GM12872 (cell line): ENCODE measurements around the gene DCLK1.

ENCODE experiments used
- TF ChIP-seq, protein P1 (sequence below): IDR thresholded peaks from 3 replicates; pipeline ENCODE4 v1.5.1; 2011; ENCODE audit warnings: low read depth, mild to moderate bottlenecking, low read length, moderate library complexity; ENCODE audit not compliant: insufficient read depth

The DCLK1 gene

DNA sequence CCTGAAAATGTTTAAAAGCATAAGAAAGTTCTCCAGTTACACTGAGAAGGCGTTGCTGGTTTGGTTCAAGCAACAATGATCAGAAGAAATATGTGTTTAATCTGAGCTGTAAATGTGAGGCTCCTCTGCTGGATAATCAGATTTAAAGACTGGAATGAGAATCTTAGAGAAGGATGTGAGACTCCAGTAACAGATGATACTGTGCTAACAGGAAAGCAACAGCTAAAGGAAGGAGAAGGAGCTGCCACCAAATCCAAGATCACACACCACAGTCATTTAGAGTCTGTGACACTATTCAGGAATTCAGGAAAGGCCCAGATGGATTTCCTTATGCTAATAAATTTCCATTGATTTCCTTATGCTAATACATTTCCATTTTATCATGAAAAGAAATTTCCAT lies 16.9 kb downstream of the DCLK1 start:
- TF ChIP-seq, protein P1, sequence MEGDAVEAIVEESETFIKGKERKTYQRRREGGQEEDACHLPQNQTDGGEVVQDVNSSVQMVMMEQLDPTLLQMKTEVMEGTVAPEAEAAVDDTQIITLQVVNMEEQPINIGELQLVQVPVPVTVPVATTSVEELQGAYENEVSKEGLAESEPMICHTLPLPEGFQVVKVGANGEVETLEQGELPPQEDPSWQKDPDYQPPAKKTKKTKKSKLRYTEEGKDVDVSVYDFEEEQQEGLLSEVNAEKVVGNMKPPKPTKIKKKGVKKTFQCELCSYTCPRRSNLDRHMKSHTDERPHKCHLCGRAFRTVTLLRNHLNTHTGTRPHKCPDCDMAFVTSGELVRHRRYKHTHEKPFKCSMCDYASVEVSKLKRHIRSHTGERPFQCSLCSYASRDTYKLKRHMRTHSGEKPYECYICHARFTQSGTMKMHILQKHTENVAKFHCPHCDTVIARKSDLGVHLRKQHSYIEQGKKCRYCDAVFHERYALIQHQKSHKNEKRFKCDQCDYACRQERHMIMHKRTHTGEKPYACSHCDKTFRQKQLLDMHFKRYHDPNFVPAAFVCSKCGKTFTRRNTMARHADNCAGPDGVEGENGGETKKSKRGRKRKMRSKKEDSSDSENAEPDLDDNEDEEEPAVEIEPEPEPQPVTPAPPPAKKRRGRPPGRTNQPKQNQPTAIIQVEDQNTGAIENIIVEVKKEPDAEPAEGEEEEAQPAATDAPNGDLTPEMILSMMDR = no peak

DNA sequence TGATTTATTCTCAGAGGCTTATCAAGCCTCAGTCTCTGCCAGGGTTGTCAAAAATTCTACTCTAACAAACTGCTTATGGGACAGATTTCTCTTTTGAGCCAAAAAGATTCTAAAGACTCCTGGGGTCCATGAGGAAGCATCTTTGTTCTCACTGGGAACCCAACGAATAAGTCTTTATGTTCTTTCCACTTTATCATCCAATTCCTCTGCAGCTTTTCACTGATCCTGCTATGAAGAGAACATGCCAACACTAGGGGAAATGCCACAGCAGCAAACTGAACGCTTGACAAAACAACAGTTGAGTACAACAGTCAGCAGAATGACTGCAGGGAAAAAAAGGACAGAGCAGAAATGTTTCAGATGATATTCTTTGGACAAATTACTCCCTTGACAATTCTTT lies 22.2 kb downstream of the DCLK1 start:
- TF ChIP-seq, protein P1 = no peak

DNA sequence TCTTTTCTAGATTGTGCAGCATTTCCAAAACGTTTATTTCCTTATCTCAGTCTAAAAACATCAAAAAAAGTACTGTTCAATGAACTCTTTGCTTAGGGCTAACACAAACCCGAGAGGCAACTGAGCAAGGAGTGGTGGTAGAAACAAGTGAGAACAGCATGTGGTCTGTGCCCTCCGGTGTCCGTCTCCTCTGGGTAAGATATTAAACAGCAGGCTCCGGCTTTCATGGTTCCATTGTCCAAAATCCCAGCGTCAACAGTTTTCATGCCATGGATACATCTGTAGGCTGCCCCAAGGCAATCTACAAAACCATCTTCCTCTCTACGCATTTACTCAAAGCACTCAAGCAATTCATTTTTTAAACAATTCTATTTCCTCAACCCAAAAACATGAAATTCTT lies 22.8 kb downstream of the DCLK1 start:
- TF ChIP-seq, protein P1 = no peak

DNA sequence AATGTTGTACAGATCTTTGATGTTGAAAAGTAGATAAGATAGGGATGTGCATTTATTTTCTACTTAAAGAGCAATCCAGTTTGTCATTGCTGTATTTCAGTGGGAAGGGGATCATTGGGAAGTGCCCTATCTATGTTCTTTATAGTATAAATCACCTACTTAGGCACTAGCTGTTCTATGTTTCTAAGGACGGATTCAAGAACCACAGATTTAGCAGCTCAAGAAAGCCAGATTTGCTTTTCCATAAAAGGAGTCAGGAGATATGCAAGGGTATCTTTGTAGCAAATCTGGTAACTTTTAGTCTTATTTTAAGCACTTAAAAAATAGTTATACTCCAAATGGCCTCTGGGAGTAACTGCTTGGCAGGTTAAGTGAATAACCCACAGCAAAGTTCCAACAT lies 23.7 kb downstream of the DCLK1 start:
- TF ChIP-seq, protein P1 = no peak

DNA sequence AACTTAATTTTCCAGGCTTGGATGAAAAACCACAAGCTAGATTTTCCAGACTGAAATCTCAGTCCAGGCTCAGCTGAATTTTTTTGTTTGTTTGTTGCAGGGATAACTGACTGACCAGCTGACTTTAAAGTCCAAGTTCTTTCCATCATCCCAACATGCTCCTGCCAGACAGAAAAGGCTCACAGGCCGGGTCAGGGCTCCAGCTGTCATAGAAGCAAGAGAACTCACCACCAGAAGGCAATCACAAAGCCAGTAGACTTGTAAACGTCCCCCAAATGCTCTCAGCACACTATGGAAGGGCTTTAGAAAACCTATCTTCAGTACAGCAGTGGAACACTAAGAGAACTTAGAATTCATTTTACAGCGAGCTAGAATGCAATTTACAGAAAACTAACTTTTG lies 25.5 kb downstream of the DCLK1 start:
- TF ChIP-seq, protein P1 = no peak

DNA sequence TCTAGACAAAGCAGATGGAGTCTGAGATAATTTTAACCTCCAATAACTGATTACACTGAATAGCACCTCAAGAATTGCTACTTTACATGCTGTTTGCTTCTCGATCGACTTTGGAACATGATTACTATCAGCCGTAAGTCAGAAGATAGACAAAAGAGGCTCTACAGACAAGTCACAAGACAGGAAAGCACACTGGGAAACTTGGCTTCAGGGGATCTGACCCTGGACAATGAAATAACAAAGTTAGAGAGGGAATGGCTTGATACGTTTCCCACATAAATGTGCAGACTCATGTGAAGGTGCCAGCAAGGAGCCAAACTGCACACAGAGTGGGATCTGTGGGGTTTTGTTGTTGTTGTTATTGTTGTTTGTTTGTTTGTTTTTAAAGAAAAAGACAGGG lies 28.5 kb downstream of the DCLK1 start:
- TF ChIP-seq, protein P1 = no peak

DNA sequence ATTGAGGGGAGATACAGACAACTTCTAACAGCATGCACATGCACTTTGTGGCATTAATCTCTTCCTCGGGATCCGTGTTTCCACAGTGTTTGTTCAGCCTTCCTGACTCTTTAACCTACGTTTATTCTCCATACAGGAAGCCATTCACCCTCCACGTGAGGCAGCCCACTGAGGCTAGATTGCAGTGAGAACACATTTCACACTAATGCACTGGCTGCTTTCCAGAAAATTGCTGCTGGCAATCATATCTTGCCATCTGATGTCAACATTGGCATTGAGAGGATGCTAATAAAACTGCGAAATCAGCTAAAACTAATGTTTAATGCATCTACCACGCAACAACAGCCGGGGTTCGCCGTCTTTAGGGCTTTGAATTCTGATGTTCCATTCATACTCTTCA lies 30.0 kb downstream of the DCLK1 start:
- TF ChIP-seq, protein P1 = no peak

DNA sequence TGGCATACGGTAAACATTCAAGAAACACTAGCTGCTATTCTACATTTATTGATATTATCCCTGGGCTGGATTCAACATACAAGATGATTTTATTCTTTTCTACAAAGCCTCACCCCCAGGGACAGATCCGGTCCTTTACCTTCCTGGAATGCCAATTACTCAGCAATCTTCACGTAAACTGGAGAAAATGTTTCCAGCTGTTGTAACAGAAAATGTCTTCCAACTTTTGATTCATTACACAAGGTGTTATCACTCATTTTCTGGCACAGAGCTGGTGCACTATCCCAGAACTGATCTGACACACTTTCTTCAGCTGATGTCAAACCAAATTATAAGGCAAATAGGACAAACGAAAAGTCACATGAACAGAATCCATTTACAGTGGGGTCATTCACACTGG lies 33.1 kb downstream of the DCLK1 start:
- TF ChIP-seq, protein P1 = no peak
